A673 (cell line): ENCODE data around the gene TENM4.

ENCODE experiments used
- CTCF ChIP-seq: fragments of 300-800, 200-600 bp; sonication (generic); conservative IDR thresholded peaks from 2 replicates; pipeline ENCODE4 v1.5.1; 2017; ENCODE audit warnings: low read depth, mild to moderate bottlenecking, antibody characterized with exemption, low read length, moderate library complexity, mixed read lengths
- EZH2 ChIP-seq: fragments of 200-600 bp; sonication (generic); IDR thresholded peaks from 2 replicates; pipeline ENCODE4 v1.6.1; 2017; ENCODE audit warnings: borderline replicate concordance, low read depth, mild to moderate bottlenecking, mixed read lengths, antibody characterized with exemption, low read length; ENCODE audit not compliant: poor library complexity, severe bottlenecking

GRCh38 chr11:79438631-79439409 lies 2.0 kb downstream of the TENM4 start:
- TF ChIP-seq CTCF (no peak), EZH2 (no peak)
